GM12873 (cell line): Measurements from ENCODE around the gene TRAF4.

Source experiments
- CTCF ChIP-seq: IDR thresholded peaks from 2 replicates; pipeline ENCODE4 v1.5.1; 2012; ENCODE audit warnings: low read depth, mild to moderate bottlenecking, moderate library complexity, low read length, control low read depth; ENCODE audit not compliant: insufficient read depth; ENCODE audit errors: missing control alignments

Gene TRAF4

GRCh38 chr17:28744972-28745785 lies 1.4 kb downstream of the TRAF4 start:
- no peak for TF ChIP-seq CTCF

GRCh38 chr17:28745786-28746411 lies 2.1 kb downstream of the TRAF4 start:
- TF ChIP-seq CTCF: no peak

- no peak for TF ChIP-seq CTCF
These were observed 2.8 kb downstream of the TRAF4 start for GRCh38 chr17:28746611-28747050.

- no peak for TF ChIP-seq CTCF
These were observed 3.4 kb downstream of the TRAF4 start for GRCh38 chr17:28747051-28747691.

GRCh38 chr17:28747801-28748750 lies 4.3 kb downstream of the TRAF4 start:
- TF ChIP-seq CTCF: no peak

- no peak for TF ChIP-seq CTCF
These were observed 5.2 kb downstream of the TRAF4 start for GRCh38 chr17:28748852-28749515.
